Left lung (tissue), 10 donors: ENCODE results near the gene TANGO6. TPM values are rescaled to one million over a fixed set of nuclear protein-coding genes. Genes with fewer than 3 reads are reported as not detected.
A peak's percentile ranks its signal among the peaks of the same experiment; 100 is the strongest.
"Not testable (repeated sequence)": the region's sequence is repeated elsewhere in the genome, so short reads cannot be mapped to it uniquely, and the experiment has no call there.

ENCODE experiments used
- ATAC-seq: fragments of 200-7000 bp; cut with Tn5 transposase; one replicate; pipeline ENCODE4 v1.9.1; 2020; ENCODE audit warnings: moderate library complexity
- DNase-seq, 4 donors: peaks; one replicate each; pipeline ENCODE4 v3.0.0-alpha.2; 2013 to 2020
- H3K27ac ChIP-seq, 2 donors: fragments of 200-600 bp; sonication (generic) in 1 of 2; one replicate each; pipeline versions ENCODE4 v1.5.0 to v1.8.0; 2020 to 2021
- H3K27me3 ChIP-seq, 2 donors: fragments of 200-600 bp; sonication (generic) in 1 of 2; one replicate each; pipeline versions ENCODE4 v1.5.0 to v1.8.0; 2020 to 2021
- H3K36me3 ChIP-seq, 2 donors: fragments of 200-600 bp; sonication (generic) in 1 of 2; one replicate each; pipeline versions ENCODE4 v1.5.0 to v1.8.0; 2020 to 2021
- H3K4me1 ChIP-seq, 2 donors: fragments of 200-600 bp; one replicate each; pipeline ENCODE4 v1.8.0; 2021
- H3K4me3 ChIP-seq, 2 donors: fragments of 200-600 bp; sonication (generic) in 1 of 2; one replicate each; pipeline versions ENCODE4 v1.5.0 to v1.8.0; 2020 to 2021; ENCODE audit warnings: mild to moderate bottlenecking in 1 of 2
- H3K9me3 ChIP-seq, 2 donors: fragments of 200-600 bp; sonication (generic) in 1 of 2; one replicate each; pipeline versions ENCODE4 v1.5.0 to v1.8.0; 2020 to 2021
- CTCF ChIP-seq, 2 donors: fragments of 200-600 bp; sonication (generic) in 1 of 2; IDR thresholded peaks; one replicate each; pipeline versions ENCODE4 v1.5.0 to v1.8.0; 2021; ENCODE audit warnings: antibody characterized with exemption in 2 of 2
- intact Hi-C, 2 donors: fragments of 100-400 bp; cut with DNase I; formaldehyde crosslinking; loops; one replicate each; pipeline versions ENCODE4 v1.11.2 to v1.14.2; 2022
- polyA plus RNA-seq, 6 donors: library from polyadenylated mRNA; unstranded; fragments of 120-200 nt; gene quantifications; one replicate each; pipeline ENCODE4 v1.2.1, GENCODE V29; 2013; ENCODE audit not compliant: insufficient read length in 6 of 6
- total RNA-seq, 2 donors: library from RNA; stranded (reverse); fragmentation: NEBNext Ultra II Directional; extraction: Animal tissue kit (Norgen Biotek cat#: 25700); gene quantifications; one replicate each; pipeline ENCODE4 v1.2.1, GENCODE V29; 2021
- donor health status: DM: no; HTN: yes; CAD: no.
- donor health status: DM: no; HTN: no; CAD: no.

The TANGO6 gene
- total and polyA plus RNA-seq, 8 donors: 6.3 to 24.1 (median 7.9) TPM

GRCh38 chr16:68985855-68986254 lies 142.5 kb downstream of the TANGO6 start:
- no peaks in the 10 kb centered on the region for H3K4me1 ChIP-seq
- H3K9me3 ChIP-seq: no peaks in the 10 kb centered on the region
- no peak overlapping the region for H3K27ac ChIP-seq
- no peak for DNase-seq
- H3K27me3 ChIP-seq: no peaks in the 10 kb centered on the region
- H3K36me3 ChIP-seq: peaks cover 0 to 10% of the 10 kb centered on the region in 2 donors
- no peak overlapping the region for H3K4me3 ChIP-seq
- ATAC-seq: no peak
- intact Hi-C loops: no loop called here
- TF ChIP-seq CTCF (IDR thresholded peaks at IDR 0.05): no peak

GRCh38 chr16:68987734-68988457 lies 144.6 kb downstream of the TANGO6 start:
- ATAC-seq (no peak), DNase-seq (no peak)
- no peaks in the 10 kb centered on the region for H3K27me3 ChIP-seq
- H3K9me3 ChIP-seq: no peaks in the 10 kb centered on the region
- TF ChIP-seq CTCF (IDR thresholded peaks at IDR 0.05): no peak
- H3K27ac ChIP-seq: no peak overlapping the region
- H3K4me3 ChIP-seq: no peak overlapping the region
- intact Hi-C loops: no loop called here
- H3K36me3 ChIP-seq: peaks cover 0 to 6% of the 10 kb centered on the region in 2 donors
- no peaks in the 10 kb centered on the region for H3K4me1 ChIP-seq

- H3K4me1 ChIP-seq, intact Hi-C loops, H3K36me3 ChIP-seq, H3K27me3 ChIP-seq, H3K4me3 ChIP-seq, ATAC-seq, DNase-seq, H3K27ac ChIP-seq, H3K9me3 ChIP-seq: not testable (repeated sequence)
Measured at GRCh38 chr16:68990172-68990845, 147.0 kb downstream of the TANGO6 start.

- H3K4me3 ChIP-seq: no peak overlapping the region
- no peaks in the 10 kb centered on the region for H3K9me3 ChIP-seq
- no peak for ATAC-seq
- no peak overlapping the region for H3K27ac ChIP-seq
- H3K36me3 ChIP-seq: peaks cover 0 to 6% of the 10 kb centered on the region in 2 donors
- peaks cover 0 to 4% of the 10 kb centered on the region in 2 donors for H3K4me1 ChIP-seq
- DNase-seq: no peak
- no peak for TF ChIP-seq CTCF (IDR thresholded peaks at IDR 0.05)
- intact Hi-C loops: no loop called here
- no peaks in the 10 kb centered on the region for H3K27me3 ChIP-seq
Measured at GRCh38 chr16:68991075-68991474, 147.7 kb downstream of the TANGO6 start.

DNA sequence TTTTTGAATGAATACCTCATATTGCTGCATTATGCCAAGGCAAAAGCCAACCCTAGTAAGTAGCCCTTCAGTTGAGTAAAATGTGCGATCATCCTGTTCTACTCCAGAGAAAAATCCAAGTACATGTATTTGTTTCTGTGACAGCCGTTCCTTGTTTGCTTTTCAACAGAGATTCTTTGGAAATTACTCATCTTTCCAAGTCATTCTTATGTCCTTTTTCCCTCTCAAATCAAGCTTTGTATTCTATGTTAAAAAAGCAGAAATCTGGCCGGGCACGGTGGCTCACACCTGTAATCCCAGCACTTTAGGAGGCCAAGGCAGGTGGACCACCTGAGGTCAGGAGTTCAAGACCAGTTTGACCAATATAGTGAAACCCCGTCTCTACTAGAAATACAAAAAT lies 149.2 kb downstream of the TANGO6 start:
- Histone ChIP-seq H3K27ac (peak overlapping the region; percentile 26 to 70), H3K36me3 (no peaks in the 10 kb centered on the region), H3K27me3 (no peaks in the 10 kb centered on the region), H3K4me3 (no peak overlapping the region), H3K4me1 (peaks cover 0 to 4% of the 10 kb centered on the region in 2 donors), H3K9me3 (no peaks in the 10 kb centered on the region)
- DNase-seq (no peak), ATAC-seq (peak; percentile 10)
- intact Hi-C loops: no loop called here
- TF ChIP-seq CTCF (IDR thresholded peaks at IDR 0.05): no peak
